GM12891 (cell line): ENCODE results near the gene MEGF8.
A peak's percentile ranks its signal among the peaks of the same experiment; 100 is the strongest.

ENCODE experiments used
- DNase-seq: peaks from one replicate; pipeline ENCODE4 v3.0.0; 2011; ENCODE audit warnings: low spot score; ENCODE audit not compliant: insufficient read length
- FAIRE-seq: peaks from 2 replicates; lab custom pipeline; 2011; peaks lifted over from hg19 to GRCh38; lab: Jason Lieb, UNC
- PAX5 ChIP-seq: IDR thresholded peaks from 2 replicates; pipeline ENCODE4 v1.6.1; 2011; ENCODE audit warnings: low read length, moderate library complexity, mild to moderate bottlenecking; ENCODE audit not compliant: insufficient read depth, severe bottlenecking
- POLR2A ChIP-seq: IDR thresholded peaks from 2 replicates; pipeline ENCODE4 v1.6.1; 2011; ENCODE audit warnings: low read depth, low read length, control low read depth
- POLR2AphosphoS5 ChIP-seq: IDR thresholded peaks from 2 replicates; pipeline ENCODE4 v1.6.1; 2011; ENCODE audit warnings: low read depth, low read length, control low read depth
- POU2F2 ChIP-seq: IDR thresholded peaks from 2 replicates; pipeline ENCODE4 v1.6.1; 2011; ENCODE audit warnings: low read depth, mild to moderate bottlenecking, control low read depth, low read length, moderate library complexity
- SPI1 ChIP-seq: IDR thresholded peaks from 2 replicates; pipeline ENCODE4 v1.6.1; 2011; ENCODE audit warnings: low read depth, low read length, control low read depth
- TAF1 ChIP-seq: IDR thresholded peaks from 2 replicates; pipeline ENCODE4 v1.6.1; 2011; ENCODE audit warnings: low read depth, low read length, control low read depth

The MEGF8 gene

GRCh38 chr19:42412661-42413076, 87.2 kb downstream of the MEGF8 start:
- FAIRE-seq (no peak), DNase-seq (no peak)
- TF ChIP-seq POLR2AphosphoS5 = no peak
- no peak for TF ChIP-seq POU2F2
- no peak for TF ChIP-seq TAF1
- no peak for TF ChIP-seq SPI1
- no peak for TF ChIP-seq POLR2A
- no peak for TF ChIP-seq PAX5

- DNase-seq (no peak), FAIRE-seq (no peak)
- no peak for TF ChIP-seq TAF1
- no peak for TF ChIP-seq POU2F2
- TF ChIP-seq POLR2AphosphoS5 = no peak
- TF ChIP-seq PAX5 = no peak
- TF ChIP-seq POLR2A = no peak
These were observed 93.9 kb downstream of the MEGF8 start for GRCh38 chr19:42419309-42419708.

GRCh38 chr19:42420055-42420544, 94.7 kb downstream of the MEGF8 start:
- DNase-seq (peak; percentile 86), FAIRE-seq (peak; percentile 95)
- TF ChIP-seq SPI1 (no peak), POLR2A (no peak), POU2F2 (no peak), POLR2AphosphoS5 (no peak), PAX5 (no peak), TAF1 (no peak)

GRCh38 chr19:42421101-42421500, 95.7 kb downstream of the MEGF8 start:
- DNase-seq (no peak), FAIRE-seq (no peak)
- TF ChIP-seq POU2F2 = no peak
- TF ChIP-seq PAX5 = no peak
- TF ChIP-seq POLR2AphosphoS5 = no peak
- no peak for TF ChIP-seq SPI1
- TF ChIP-seq POLR2A = no peak
- no peak for TF ChIP-seq TAF1

GRCh38 chr19:42421591-42422031, 96.2 kb downstream of the MEGF8 start:
- no peak for DNase-seq
- no peak for TF ChIP-seq POLR2A
- TF ChIP-seq PAX5 = no peak
- TF ChIP-seq POU2F2 = no peak
- no peak for TF ChIP-seq POLR2AphosphoS5
- no peak for TF ChIP-seq TAF1
- TF ChIP-seq SPI1 = no peak
- FAIRE-seq = no peak

GRCh38 chr19:42422092-42422900, 96.9 kb downstream of the MEGF8 start:
- peak; percentile 9 for FAIRE-seq
- no peak for DNase-seq
- TF ChIP-seq SPI1 = no peak

GRCh38 chr19:42422901-42423461, 97.5 kb downstream of the MEGF8 start:
- no peak for DNase-seq

GRCh38 chr19:42423462-42424344, 98.3 kb downstream of the MEGF8 start:
- peak; percentile 89 for FAIRE-seq
- DNase-seq = peak; percentile 93
- TF ChIP-seq SPI1 (no peak), POLR2A (peak; percentile 44; the same call in 1 of the 2 replicates), POLR2AphosphoS5 (0 out of 2 replicates have a peak, but pooled peaks have one; percentile 16), TAF1 (peak; percentile 9; the same call in 1 of the 2 replicates)

More at GRCh38 chr19:42422901-42423461, 97.5 kb downstream of the MEGF8 start:
- peak; percentile 93 for FAIRE-seq
- TF ChIP-seq TAF1 = no peak
- no peak for TF ChIP-seq PAX5
- TF ChIP-seq SPI1 = peak; percentile 80
- TF ChIP-seq POLR2AphosphoS5 = no peak
- TF ChIP-seq POU2F2 = no peak
- no peak for TF ChIP-seq POLR2A

- FAIRE-seq = no peak
These were observed 98.9 kb downstream of the MEGF8 start for GRCh38 chr19:42424345-42424707.

More at GRCh38 chr19:42424345-42424707, 98.9 kb downstream of the MEGF8 start:
- TF ChIP-seq TAF1 (no peak), POLR2AphosphoS5 (no peak), PAX5 (no peak), POLR2A (no peak), POU2F2 (no peak), SPI1 (no peak)
- DNase-seq = no peak
